ENCODE data around the gene PHF19.

PHF19 gene

DNA sequence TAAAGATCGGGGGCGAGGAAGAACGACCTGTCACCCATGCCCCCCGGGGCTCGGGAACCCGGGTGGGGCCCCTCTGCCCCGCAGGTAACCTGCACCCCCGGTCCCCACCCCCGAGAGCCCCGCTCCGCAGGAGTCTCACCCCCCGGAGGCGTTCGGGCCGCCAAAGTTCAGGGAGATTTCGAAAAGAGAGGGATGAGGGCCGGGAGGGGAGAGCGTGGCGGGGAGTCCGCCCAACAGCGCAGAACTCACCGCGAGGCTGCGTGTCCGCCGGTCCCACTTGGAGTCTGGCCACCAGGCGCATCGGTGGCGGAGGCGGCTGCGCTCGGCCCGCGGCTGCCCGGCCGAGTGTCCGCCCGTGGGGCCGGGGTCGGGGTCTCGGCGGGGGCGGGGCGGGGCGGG lies at the start of gene PHF19:
Gene PHF19 (minus strand): TSS at position 347 of the 399 bp plus-strand sequence. CDS start 2,447 bp downstream, outside the sequence.
- peak in 1 of 2 donors; percentile 30 for DNase-seq

DNA sequence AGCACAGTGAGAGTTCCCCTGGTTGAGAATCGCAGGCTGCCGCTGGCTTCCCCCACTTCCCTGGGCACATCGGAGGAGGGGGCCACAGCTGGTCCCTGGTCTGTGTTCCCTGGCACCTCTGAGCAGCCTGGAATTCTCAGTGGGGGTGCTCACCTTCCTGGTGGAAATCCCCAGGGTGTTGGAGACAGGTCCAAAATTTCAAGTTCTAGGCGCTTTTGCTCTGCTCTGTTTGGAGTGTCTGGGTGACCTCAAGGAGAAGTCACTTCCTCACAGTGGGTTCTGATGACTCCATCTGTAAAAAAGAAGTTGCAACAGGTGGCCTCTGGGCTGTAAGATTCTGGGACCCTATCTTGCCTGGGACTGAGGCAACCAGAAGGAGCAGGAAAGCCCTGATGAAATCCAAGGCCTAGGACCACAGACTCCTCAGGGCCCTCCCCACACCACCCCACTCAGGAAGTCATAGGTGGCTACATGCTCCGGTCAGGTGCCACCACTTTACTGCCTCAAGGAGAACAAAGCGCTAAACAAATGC lies 49.5 kb upstream of the PHF19 start, which contains the start of gene TRAF1:
Gene TRAF1 (minus strand): TSS at position 400 of the 532 bp plus-strand sequence. CDS start 721 bp downstream, outside the sequence.
- peak; percentile 58 to 64 for DNase-seq

DNA sequence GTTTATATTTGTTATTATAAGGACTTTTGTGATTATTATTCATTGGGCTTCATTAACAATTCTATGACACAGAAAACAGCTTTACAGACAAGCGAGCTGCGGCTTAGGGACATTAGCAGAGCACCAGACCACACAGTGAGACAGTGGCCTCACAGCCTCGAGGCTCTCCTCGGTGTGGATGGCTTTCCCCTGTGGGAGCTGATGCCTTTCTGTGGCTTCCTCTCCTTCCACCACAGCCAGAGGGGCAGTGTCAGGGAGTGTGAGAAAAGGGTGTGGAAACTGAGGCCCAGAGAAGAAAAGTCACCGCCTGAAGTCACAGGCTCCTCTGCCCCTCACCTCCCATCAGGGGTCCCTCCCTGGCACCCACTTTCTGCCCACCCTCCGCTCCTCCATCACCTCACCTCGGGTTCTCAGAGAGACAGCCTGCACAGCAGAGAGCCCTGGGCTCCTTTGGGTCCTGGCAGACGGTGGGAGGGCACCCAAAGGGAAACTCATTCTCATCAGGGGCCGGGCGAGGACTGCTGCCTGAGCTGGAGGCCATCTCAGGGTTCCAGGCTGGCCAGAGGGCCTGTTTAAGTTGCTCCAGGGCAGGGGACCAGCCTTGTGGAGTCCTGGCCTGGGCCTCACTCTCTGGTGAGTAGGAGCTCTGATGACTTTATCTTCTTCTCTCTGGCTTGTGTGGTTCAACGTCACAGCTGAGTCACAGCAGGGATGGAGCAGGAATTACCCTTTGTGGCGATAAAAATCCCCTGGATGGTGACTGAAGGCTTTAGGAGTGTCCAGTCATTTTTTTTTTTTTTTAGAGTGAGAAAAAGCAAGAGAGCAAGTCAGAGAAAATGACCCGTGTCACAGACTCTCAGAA lies 48.8 kb upstream of the PHF19 start:
- peak; percentile 88 to 91 for DNase-seq

DNA sequence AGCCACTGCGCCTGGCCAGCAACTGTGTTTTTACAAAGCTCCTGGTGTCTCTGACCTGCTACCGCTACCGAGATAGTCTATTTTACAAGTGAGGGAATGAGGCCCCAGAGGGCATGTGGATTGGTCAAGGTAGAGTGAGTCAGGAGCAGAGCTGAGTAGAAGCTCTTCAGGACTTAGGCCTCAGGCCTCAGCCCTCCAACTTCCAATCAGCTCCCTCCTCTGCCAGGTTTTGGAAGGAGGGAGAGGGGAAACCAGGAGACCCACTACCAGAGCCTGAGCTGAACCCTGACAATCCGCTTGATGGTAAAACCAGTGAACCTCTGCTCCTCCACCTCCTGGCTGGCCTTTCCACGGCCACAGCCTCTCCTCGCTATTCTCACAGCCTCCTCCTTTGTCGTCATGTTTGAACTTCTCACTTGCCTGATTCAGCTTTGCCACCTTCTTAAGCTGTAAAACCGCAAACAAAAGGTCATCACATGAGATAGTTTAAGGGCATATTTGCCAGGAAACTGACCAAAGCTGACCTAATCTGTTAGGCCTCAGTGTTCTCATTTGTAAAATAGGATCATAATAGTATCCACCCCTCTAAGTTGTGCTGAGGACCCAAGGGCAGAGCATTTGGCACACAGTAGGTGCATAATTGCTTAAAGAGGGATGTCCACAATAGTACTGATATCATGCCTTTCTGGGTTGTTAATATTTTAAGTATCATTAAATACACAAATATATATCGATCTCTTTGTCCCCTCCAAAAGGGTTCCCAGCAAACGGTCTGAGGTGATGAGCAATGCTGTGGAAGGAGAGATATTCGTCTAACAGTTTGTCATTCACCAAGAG lies 47.9 kb upstream of the PHF19 start:
- DNase-seq, result peak in 1 of 2 donors; percentile 67

DNA sequence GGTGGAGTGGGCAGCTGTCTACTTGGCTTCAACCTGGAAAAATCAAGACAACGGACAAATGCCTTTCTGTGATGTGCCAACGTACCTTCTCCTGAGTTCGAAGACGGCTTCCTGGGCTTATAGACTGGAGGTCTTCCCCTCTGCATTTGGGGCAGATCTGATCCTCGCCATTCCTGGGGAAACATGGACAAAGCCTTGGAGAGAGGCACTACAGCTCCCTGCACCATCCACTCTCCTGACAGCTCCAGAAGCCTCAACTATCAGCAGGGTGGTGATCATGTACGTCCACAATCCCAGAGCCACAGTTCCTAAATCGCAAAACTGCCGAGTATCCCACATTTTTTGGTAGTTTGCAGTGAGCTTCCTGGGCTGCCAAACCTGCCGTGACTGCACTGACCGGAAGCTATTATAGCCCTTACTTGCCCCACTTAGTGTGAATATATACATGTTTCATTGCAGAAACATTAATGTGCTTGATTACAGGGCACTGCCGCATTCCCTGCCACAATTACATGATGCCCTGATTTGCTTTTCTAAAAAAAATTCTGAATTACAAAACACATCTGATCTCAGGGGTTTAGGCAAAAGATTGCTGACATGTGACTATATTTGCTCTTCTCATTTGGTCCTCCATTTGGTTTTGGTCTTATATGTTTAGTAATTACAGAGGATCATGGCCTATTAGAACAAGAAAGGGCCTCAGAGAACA lies 46.8 kb upstream of the PHF19 start:
- DNase-seq, result peak in 1 of 2 donors; percentile 33

DNA sequence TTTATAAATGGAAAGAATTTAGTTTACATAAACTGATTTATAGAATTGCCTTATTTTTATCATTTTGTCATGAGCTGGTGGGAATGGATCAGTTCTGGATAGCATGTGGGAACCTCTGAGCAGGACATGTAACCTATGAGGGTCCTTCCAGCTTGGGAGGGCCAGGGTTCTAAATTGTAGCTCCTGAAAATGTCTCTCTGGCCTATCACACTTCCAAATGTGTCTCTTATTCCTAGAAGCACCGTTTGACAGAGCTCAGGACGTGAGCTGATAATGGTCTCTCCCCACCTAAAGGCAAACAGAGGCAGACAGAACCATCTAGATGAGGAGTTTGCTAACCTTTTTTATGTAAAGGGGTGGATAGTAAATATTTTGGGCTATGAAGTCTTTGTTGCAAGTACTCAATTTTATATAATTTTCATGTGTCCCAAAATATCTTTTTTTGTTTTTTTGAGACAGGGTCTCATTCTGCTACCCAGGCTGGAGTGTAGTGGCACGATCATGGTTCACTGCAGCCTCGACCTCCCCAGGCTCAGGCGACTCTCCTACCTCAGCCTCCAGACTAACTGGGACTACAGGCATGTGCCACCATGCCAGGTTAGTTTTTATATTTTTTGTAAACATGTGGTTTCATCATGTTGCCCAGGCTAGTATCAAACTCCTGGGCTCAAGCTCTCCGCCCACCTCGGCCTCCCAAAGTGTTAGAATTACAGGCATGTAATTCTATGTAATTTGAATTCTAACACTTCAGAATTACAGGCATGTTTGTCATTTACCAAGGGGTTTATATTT lies 45.6 kb upstream of the PHF19 start:
- DNase-seq, result peak in 1 of 2 donors; percentile 26

DNA sequence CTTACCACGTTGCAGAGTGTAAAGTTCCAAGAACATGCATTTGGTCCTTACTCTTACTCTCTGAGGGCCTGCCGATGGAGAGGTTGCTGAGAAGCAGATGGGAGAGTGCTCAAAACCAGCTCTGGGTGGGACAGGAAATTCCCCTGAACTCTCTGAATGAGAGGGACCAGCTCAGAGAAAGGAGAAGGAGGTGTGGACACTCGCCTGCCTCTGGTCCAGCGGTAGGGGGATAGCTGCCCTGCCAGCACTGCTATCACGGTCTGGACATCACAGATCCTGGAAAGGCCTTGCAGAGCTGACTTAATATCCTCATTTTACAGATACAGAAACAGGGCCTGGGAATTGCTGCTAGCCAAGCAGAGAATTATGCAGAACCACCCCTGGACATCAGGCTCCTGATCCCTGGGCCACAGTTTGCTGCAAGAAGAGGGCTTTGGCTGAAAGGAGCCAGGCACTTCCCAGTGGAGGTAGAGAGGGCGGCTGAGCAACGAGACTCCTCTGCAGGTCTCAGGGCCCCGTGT lies 44.7 kb upstream of the PHF19 start:
- DNase-seq, result peak in 1 of 2 donors; percentile 35

DNA sequence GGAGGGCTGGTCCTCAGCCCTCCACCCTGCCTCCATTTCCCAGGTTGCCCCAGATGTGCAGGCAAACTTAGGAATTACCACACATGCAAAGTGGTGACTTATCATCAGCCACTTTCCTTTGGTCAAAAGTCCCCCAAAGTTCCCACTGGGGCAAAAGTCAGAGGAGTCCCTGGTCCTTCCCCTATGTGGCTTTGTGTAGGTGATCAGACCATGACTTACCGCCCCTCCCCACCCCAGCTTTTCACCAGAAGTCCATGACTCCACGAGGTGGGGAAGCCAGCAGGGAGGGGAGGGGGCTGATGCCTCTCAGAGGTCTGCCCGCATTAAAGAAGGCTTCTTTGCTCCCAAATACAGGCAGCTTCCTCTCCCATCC lies 43.8 kb upstream of the PHF19 start:
- peak in 1 of 2 donors; percentile 33 for DNase-seq

DNA sequence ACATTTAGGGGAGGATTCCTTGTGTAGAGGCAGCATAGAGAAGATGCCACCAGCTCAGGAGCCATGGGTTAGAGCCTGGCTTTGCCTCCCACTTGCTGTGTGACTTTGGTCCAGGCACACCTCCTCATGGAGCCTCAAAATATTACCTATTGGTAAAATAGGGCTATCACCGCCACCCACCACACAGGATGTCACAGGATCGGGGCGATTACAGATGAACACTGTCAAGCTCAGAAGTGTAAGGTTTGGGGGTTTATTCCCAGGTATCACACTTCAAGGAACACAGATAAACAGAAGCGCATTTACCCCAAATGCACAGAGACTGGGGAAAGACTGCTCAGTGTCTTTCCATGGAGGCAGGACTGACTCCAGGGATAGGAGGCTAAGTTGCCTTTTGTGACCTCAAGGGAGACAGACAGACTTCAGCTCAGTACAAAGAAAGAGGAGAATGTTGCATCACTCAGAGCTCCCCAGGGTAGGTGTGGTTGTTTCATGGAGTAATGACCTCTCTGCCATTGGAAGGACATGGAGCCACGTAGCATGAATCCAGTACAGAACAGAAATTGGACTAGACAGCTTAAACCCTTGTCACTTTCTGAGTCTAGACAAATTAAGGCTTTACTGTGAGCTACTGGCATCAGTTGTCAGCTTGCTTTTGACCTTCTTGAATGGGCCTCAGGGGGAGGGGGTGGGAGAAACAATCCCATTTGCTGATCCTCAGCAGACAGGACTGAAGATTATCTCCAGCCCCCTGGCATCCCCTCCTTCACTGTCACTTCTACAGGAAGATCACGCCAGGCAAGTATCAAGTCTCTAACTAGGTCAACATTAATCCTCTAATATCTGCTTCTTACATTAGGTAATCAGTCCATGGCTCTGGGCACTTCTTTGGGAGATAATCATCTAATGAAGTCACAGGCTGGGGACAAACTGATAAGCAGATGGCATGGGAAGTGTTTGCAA lies 43.1 kb upstream of the PHF19 start:
- peak in 1 of 2 donors; percentile 51 for DNase-seq

DNA sequence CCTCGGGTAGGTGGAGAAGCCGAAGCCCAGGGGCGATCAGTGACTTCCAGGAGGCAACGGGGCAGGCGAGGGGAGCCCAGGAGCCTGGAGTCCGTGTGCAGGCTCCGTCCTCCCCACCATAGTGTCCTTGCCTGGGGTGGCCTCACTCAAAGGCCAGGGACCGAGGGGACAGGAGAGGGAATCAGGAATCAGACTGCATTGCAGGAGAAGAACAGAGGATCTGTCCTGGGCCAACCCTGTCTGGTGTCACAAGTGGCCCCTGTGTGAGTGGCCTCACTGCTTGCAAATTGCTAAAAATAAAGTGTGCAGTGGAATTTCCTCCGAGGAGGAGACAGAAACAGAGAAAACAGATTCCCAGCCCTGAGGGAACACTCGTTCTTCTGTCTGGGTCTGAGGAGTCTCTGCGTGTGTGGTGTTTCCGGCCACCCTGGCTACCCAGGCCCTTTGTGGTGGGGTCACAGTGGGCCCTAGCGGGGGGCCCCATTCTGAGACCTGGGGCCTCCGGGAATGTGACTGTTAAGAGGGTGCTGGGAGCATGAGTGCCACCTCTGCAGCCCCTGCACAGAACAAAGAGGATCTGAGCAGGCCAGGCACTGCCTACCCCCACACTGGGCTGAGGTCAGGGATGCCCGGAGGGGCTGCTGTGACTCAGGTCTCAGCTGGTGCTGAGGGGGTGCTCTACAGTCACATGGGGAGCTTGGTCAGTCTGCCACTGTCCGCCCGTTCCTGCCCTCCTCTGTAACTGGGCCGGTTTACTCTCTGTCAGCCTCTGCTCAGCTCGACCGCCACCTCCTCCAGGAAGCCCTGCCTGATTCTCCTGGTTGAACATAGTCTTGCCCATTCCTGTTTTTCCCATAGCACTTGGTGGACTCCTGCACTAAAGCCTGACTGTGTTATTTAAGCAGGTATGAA lies 42.2 kb upstream of the PHF19 start:
- peak in 1 of 2 donors; percentile 24 for DNase-seq

DNA sequence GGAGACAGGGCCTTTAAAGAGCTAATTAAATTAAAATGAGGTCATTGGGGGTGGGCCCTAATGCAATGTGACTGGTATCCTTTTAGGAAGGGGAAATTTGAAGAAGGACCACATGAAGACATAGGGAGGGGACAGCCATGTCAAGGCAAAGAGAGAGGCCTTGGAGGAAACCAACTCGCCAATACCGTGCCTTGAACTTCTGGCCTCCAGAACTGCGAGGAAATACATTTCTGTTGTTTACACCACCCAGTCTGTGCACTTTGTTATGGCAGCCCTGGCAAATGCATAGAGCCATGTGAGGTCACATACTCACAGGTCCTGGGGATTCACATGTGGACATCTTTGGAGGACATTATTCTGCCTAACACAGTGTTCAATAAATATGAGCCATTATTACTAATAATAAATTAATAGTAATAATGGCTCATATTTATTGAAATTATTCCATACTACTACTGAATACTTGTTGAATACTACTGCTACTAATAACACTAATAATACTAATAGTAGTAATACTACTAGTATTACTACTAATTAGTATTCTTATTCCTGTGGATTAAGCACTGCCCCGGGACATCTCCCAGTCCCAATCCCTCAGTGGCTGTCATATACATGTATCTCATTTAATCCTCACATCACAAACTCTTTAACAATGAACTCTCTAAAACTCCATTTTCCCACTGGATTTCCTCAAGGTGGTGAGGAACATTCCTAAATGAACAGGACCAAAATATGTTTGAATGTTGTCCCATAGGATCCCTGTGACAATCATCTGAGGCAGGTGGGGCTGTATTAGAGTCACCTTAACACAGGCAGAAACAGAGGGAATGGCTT lies 41.2 kb upstream of the PHF19 start:
- DNase-seq, result peak in 1 of 2 donors; percentile 45

DNA sequence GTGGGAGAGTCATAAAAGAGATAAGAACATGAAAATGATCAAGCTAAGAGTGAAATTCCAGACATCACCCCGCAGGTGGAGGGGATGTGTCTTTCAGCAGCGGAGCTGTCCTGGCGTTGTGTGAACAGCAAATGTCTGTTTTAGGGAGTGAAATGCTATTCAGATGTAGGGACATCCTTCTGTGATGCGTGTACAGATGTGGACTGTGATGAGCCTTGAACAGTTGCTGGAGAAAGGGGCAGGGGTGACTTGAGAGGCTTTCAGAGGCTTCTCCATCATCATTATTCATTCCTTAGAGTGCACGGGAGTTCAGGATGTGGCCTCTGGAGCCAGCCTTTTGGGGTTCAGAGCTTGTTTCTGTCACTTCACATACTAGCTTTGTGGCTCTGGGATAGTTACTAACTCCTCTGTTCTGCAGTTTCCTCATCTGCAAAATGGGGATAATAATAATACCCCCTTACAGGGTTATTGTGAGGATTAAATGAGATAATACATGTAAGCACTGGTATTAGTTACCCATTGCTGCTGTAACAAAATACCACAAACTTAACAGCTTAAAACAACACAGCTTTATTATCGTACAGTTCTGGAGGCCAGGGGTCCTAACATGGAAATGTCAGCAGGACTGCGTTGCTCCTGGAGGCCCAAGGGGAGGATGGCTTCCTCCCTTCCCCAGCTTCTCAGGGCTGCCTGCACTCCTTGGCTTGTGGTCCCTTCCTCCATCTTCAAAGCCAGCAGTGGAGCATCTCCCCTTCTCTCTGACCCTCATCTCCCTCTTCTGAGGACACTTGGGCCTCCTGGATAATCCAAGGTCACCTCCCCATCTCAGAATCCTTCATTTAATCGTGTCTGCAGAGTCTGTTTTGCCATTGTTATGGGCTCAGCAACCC lies 40.2 kb upstream of the PHF19 start:
- DNase-seq, result peak in 1 of 2 donors; percentile 17

DNA sequence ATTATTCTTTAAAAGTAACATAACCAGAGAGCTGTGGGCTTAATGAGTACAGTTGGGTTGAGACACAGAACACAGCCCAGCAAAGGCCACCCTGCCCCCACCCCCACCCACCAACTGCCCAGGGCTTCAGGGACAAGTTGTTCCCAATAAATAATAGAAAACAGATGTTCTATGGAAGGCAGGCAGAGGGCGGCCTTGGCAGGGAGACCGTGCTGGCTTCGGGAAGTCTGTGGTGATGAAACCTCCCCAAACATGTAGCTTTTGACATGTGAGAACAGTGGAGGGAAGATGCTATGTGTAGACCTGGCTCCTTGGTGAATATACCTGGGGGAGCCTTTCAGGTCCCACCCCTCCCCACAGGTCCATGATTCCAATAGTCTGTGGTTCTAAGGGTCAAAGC lies 39.6 kb upstream of the PHF19 start:
- DNase-seq, result peak in 1 of 2 donors; percentile 22

DNA sequence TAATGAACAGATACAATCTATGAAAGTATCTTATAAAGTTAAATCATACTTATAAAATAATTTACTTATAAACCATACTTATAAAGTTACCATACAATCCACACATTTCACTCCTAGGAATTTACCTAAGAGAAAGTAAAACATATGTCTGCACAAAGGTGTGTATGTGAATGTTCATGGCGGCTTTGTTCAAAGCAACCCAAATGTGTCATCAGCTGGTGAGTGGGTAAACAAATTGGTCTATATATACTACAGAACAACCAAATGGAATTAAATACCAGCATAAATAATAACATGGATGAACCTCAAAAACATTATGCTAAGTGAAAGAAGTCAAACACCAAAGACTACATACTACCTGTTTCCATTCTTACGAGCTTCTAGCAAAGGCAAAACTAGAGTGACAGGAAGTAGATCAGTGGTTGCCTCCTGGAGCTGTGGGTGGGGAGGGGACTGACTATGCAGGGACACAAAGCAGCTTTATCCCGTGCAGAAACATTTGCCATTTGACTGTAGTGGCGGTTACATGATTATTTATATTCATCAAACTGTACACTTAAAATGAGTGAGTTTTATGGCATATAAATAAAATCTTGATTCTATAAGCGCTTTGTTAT lies 39.0 kb upstream of the PHF19 start:
- DNase-seq, result peak; percentile 53 to 61

DNA sequence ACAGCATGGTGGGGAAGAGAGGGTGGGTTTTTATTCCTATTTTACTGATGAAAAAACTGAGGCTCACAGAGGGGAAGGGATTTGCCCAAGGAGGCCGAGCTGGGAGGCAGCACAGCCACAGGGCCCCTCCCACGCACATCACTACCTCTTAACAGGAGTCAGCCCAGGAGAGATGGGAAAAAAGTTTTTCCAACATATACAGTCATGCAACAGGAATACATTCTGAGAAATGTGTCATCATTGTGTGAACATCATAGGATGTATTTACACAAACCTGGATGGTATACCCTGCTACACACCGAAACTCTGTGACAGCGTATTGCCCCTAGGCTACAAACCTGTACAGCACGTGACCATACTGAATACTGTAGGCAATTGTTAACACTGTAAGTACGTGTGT lies 38.0 kb upstream of the PHF19 start:
- no peak for DNase-seq

DNA sequence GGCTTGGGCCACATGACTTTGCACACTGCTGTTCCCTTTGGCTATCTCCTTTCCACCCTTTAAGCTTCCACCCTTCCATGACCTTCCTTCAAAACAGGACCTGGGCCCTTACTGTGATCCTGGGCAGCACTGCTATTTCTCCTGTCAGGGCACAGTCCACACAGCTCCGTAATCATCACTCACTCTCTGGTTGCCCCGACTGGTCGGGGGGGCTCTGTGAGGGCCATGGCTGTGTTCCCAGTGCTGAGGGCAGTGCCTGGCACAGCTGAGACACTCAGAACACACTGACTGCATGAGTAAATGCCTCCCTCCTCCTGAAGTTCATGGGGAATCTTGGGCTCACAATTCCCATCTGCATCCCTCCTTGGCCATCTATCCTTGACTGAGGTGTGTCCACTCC lies 37.4 kb upstream of the PHF19 start:
- no peak for DNase-seq

All from CD4-positive, alpha-beta T cell treated with Interleukin-1 beta for 1 hour (primary cell).